HG03457 (cell line): ENCODE measurements around the gene KAZN.

Source experiments
- ATAC-seq: cut with Tn5 transposase; IDR thresholded peaks from one replicate; pipeline ENCODE4 v1.9.1; 2021; ENCODE audit warnings: moderate number of reproducible peaks; ENCODE audit not compliant: unreplicated experiment

Gene KAZN

DNA sequence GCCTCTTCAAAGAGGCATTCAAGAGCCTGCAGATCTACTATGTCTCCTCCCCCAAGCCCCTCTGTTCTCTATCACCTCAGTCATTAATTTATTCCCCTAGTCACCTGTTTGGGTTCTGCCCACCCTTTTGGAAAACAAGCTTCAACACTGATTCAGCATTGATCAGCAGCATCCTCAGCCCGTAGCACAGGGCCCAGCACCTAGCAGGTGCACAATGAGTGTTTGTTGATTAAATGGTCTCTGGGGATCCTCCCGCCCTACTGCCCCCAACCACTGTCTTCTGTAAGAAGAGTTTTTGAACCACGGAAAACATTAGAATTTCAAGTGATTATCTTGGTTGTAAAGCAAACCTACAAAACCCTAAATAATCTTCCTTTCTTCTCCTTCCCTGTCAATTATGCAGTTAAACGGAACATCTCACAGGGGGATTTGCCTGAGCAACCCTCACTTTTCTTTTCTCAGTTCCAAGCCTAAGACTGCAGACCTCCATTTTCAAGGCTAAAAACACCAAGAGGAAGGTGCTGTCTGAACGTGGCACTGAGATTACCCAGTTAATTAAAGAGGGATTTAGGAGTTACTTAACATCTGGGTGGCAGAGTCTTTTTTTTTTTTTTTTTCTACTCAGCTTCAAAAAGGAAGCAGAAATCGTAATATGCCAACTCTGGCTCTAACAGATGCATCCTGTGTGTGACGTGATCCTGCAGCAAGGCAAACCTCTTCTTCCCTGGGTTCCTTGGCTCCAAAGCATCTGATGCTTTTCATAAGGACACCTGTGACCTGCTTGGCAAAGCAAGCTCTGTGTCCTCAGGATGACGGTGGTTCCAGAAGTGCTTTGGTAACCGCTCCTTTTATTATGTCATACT lies 163.0 kb downstream of the KAZN start:
- ATAC-seq = no peak

DNA sequence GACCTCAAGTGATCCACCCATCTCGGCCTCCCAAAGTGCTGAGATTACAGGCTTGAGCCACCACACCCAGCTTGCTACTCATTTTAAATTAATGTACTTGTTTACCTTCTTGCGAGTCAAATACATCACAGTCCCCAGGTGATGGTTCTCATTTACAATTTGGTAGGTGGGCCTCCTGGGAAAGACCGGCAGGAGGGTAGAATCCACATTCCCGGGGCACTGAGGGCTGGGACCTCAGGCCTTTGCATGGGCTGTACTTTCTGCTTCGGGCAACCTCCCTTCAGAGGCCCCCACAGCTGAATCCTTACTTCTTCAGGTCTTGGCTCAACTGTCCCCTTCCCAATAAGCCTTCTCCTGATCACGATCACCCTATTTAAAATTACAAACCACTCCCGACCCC lies 165.5 kb downstream of the KAZN start:
- no peak for ATAC-seq

DNA sequence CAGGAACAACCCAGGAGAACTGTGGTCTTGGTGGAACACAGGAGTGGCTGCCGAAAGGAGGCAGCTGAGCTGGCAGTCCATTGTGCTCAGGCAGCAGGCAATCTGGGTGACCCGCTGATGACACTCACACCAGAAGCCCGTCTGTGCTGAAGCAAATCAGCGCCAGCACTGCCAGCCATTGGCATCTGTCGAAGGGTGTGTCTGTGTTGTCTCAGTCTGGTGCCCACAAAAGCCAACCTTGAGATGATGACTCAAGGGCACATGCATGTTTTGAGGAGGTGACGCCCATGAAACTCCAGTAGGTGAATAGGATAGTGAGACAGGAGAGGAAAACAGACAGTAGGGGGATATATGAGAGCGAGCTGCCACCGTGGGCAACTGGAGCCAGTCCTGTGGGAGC lies 167.3 kb downstream of the KAZN start:
- ATAC-seq = no peak

DNA sequence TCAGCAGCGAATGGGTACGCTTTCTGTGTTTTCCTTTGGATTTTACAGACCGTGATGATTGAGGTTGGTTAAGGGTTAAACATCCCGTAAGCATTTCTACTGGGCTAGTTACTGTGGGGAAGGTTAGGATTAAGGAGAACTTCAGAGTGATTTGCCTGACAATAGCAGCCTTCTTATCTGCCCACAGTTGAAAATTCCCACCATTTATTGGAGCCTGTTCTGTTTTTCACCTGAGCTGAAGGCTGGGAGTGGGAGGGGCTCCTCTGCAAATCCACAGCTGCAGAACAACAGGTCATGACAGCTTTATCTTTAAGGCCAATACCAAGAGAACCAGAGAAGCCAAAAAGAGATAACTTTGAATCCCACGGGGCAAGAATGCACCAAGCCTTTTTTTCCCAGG lies 168.6 kb downstream of the KAZN start:
- ATAC-seq = no peak

DNA sequence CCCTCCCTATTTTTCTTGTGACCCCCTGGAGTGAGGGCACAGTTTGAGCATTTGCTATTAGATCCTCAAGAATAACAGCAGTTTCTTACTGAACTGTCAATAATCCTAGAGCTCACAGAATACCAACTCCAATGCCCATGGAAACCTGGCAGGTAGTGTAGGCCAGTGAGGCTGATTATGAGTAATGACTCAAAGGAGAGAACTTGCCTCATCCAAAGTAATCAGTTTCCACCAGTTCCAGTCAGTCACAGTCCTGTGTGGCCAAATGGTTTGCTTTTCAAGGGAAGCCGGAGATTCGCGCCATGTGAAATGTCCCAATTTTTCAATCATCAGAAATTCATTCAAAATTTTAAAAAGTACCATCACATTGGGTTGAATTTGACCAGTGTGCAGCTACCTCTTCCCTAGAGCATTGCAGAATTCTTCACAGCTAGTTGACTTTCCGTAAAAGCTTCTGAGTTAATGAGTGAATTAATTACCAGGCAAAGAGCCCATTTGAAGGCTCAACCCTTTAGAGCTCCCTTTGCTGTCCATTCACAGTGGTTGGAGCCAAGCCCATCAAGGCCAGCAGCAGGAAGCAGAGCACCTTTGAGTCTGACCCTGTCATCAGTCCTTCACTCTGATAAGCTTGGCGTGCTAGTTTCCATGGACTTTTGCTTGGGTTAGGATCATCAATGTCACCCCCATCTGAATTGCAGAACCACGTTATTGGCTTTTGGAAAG lies 170.3 kb downstream of the KAZN start:
- ATAC-seq = no peak

DNA sequence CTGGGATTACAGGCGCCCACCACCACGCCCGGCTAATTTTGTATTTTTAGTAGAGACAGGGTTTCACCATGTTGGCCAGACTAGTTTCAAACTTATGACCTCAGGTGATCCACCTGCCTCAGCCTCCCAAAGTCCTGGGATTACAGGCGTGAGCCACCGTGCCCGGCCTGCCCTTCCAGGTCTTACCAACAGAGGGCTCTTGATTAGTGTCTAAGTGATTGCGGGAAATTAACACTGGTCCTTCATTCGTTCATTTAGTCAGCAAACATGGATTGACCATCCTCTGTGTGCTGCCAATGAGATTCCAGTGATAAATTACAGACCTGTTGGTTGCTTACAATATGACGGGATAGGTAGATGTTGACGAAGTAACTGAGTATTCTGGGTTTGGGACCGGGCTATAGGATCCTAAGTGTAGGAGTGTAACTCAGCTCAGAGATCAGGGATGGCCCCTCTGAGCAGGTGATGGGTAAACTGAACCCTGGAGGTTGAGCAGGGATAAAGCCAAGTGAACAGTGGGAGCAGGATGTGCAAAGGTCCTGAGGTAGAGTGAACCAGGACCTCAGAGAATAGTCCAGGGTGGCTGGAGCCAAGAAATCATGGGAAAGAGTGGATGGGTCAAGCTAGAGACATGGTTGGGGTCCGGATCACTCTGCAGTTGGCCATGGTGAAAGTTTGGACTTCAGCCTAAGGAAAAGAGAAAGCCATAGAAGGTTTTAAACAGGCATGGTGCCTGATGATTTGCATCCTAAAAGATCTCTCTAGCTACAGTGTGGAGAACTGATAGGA lies 171.2 kb downstream of the KAZN start:
- no peak for ATAC-seq

DNA sequence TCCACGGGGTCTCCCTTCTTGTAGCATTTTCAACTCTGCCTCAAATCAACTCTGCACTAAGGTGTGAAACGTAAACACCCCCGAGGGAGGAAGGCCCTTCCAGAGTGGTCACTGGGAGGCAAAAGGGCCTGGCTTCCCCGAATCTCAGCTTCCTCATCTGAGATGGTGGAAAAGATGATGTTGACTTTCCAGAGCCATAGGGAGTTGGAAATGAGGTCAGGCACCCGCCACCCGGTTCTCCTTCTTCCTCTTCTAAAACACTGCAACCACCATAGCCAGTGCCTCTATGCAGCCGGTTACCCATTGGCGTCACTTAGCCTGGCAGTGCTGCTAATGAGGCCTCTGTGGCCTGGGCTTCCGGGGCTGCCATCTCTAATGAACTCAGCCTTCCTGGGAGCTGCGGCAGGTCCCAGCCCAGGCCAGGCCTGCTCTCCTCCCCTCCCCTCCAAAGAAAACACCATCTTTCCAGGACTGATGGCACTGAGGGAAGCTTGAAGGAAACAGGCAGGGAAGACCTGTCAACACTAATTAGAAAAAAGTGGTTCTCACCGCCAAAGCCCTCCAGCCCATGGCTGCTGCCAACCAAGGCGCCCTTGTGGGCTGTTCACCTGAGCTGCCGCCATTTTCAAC lies 175.0 kb downstream of the KAZN start:
- no peak for ATAC-seq

DNA sequence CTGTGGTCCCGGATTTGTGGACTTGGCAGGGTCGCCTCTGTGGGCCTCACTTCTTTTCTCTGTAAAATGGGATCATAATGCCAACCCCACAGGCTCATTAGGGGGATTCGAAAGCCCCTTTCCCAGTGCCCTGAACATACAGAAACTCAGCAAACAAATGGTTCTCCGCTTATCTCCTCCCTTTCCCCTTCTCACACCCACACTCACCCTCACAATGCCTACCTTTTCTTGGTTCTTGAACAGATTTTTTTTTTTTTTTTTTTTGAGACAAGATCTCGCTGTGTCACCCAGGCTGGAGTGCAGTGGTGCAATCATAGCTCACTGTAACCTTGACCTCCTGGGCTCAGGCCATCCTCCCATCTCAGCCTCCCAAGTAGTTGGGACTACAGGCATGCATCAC lies 175.7 kb downstream of the KAZN start:
- no peak for ATAC-seq

DNA sequence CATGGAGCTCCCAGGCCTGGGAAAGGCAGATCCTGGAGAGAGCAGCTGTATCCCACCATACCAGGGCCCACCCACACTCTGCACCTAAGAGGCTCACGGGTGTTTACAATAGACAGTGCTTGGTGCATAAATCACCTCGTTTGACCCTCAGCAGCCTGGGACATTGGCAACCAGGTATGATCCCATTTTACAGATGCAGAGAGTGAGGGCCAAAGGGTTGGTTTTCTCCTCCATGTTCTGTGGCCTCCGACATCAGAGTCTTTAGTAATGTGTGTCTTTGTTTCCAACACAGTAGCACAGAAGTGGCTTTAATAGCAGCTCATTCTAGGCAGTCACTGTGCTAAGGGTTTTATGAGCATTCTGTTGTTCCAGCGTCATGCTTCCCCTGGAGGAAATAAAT lies 176.5 kb downstream of the KAZN start:
- ATAC-seq = no peak

DNA sequence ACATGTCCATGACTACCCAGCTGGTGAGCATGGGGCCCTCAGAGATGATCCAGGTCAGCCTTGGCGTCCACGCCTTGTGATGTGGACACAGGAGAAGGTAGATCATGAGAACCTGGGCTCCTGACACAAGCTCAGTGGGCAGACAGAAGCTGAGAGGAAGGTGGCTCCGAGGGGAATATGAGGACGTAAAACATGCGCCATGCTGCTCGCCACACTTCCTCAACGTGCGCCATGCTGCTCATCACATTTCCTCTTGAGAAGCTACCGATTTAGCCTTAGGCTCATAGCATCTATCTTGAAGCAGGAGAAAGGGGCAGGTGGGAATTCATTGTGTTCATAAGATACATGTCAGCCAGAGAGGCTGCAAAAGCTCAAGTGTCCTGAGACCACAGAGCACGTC lies 176.9 kb downstream of the KAZN start:
- ATAC-seq = no peak

DNA sequence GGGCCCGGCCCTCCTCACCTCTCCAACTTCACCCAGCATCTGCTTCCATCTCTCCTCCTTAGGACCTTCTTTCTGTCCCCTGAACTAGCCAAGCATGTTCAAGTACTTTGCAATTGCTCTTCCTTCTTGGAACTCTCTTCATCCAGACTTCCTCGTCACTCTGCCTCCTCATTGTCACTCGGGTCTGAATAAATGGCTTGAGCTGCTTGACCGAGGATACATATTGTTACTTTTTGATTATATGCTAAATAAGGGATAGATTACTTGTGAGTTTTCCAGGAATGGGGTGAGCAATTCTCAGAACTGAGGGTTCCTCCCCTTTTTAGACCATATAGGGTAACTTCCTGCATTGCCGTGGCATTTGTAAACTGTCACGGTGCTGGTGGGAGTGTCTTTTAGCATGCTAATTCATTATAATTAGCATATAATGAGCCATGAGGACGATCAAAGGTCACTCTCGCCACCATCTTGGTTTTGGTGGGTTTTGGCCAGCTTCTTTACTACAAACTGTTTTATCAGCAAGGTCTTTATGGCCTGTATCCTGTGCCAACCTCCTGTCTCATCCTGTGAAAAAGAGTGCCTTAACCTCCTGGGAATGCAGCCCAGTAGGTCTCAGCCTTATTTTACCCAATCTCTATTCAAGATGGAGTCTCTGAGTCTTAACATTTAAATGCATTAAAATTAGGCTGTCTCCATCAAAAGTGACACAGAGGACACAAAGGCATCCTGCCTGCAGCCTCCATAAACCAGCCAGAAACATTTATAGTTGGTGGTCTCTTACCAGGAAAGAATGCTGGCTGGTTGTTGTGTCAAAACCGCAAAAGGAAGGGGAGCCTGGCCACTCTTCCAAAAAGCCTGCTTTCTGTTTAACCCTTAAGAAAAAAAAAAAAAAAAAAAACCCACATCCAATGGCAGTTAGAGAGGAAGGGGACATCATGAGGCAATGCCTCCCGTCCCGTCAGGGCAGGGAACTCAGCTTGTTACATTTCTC lies 179.3 kb downstream of the KAZN start:
- no peak for ATAC-seq

DNA sequence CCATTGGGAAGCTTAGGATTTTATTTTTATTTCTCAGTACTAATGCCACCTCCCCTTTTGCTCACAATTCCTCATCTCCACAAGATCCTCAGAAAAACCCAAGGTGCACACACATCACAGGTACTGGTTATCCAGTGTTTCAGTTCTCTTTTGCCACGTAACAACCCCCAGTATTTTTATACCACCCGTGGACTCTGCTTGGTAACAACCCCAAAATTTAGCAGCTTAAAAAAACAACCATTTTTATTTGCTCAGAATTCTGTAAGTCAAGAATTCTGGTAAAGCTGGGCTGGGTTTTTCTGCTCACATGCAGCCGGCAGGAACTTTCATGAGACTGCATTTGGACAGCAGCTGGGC lies 180.0 kb downstream of the KAZN start:
- no peak for ATAC-seq

DNA sequence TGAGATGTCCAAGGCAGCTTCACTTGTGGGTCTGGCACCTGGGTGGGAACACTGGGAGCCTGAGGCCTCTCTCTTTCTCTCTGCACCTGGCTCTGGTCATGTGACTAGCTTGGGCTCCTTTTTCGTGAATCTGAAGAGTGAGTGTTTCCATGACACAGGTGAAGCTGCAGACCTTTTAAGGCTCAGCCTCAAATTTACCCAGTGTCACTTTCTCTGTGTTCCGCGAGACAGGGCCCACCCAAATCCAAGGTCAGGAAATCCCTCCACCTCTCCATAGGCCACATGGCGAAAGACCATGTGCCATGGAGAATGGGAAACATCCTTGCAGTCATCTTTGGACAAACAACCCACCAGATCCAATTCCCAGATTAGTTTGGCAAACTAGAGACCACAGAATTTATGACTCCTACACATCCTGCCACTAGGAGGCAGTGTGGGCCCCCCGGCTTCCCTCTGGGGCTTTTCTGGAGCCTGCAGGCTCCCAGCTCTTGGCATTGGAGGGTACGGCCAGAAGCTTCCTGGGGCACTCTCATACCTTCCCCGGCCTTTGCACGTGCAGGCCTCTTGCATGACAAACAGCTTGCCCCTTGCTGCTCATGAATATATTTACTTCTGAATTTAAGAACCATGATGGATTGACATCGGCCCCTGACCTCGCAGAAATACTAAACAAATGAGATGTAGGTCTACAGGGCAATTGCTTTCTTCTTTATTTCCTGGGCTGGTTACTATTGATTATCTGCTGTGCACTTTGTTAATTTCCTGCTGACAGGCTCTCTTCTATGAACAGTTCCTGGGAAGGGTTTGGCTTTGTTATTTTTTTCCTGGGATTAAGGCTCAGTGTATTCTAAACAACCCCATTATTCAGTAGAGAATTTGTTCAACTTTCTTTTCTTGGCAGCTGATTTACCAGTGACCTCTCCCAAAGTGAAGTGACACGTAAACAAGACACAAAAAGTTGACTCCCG lies 180.7 kb downstream of the KAZN start:
- no peak for ATAC-seq

DNA sequence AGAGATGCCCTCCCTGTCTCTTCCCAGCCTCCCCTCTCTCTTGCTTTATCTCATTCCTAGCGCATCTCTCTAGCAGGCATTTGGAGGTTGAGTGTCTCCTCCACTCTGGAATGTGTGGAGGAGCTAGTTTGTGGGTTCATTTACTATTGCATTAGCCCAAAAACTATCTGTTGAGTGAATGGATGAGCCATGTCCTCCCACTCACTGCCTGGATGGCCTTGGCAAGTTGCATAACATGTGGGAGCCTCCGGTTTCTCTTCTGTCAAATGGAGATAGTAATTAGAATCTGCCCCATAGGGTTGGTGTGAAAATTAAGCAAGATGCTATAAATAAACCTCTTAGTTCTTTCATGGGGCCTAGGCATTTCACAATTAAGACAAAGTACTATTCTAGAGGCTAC lies 181.8 kb downstream of the KAZN start:
- ATAC-seq = no peak

DNA sequence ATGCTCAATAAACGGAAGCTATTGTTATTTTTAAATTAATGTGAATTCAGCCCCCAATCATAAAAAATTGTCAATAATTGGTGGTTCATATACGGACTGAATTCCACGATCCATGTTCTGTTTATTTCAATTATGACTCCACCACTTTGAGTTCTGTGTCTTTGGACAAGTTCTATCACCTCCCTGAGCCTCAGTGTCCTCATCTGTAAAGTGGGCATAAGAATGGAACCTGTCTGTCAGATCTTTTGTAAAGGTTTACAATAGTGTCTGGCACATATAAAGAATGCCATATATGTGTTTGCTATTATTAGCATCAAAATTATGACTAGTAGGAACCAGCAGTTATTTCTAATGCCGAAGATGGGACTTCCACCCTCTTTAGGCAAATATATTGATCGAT lies 183.3 kb downstream of the KAZN start:
- ATAC-seq = no peak

DNA sequence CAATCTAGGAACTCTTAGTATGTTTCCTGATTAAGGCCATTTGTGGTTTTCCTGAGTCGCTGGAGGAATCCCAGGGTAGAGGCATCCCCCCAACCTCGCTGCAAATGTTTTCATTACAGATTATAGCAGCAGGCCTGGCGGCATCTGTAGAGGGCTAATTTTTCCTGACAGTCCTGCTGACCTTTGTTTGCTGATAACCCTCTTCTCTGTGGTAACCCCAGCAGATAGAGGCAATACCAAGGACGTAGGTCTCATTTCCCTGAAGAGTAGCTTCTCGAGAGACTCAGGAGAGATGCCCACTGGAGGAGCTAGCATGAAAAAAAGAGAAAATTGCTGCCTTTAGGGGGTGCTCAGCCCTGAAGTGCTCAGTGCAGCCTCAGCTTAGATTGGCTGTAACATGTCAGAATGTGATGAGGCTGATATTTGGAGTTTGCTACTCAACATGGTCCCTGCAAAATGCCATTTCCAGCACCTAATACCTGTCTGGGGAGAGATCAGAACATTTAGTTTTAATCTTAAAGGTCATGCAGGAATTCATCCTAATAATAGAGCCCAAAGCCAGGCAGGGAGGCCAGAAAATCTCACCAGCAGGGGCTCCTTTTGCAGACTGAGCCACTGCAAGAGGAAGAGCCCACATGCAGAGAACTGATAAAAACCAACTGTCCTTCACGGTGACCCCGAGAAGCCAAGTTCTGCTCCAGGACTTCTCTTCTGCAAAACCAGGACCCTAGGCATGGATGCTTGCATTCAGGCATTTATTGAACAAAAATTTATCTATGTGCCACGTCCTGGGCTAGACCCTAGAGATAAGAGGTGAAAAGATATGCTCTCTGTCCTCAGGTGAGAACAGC lies 184.5 kb downstream of the KAZN start:
- ATAC-seq = no peak

DNA sequence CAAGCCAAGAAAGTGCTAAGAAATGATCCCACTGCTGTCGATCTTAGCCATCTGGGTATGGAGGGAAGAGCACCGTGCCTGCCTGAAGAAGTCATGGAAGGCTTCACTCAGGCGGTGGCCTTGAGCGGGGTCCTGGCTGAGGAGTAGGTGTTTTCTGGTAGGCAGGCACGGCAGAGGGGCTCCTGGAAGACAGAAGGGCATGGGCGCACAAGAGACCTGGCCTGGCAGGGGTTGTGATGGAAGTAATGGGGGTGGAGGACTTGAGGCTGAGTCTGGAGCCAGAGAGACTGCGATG lies 185.1 kb downstream of the KAZN start:
- no peak for ATAC-seq
